Uterus (tissue), 4 donors: ENCODE results near the gene SMIM13. TPM values are rescaled to one million over a fixed set of nuclear protein-coding genes. Genes with fewer than 3 reads are reported as not detected.
"Not testable (repeated sequence)": the region's sequence is repeated elsewhere in the genome, so short reads cannot be mapped to it uniquely, and the experiment has no call there.

ENCODE experiments used
- DNase-seq, 2 donors: peaks; one replicate each; pipeline ENCODE4 v3.0.0-alpha.2; 2019 to 2020
- H3K27ac ChIP-seq, 2 donors: fragments of 200-600 bp; sonication (generic); 1 replicate in 1 of 2; 2 replicates in 1 of 2; pipeline ENCODE4 v1.5.1; 2016 to 2018
- H3K27me3 ChIP-seq, 2 donors: fragments of 200-600 bp; sonication (generic); one replicate each; pipeline ENCODE4 v1.5.1; 2018 to 2019; ENCODE audit warnings: control low read depth in 1 of 2
- H3K36me3 ChIP-seq, 2 donors: fragments of 200-600 bp; sonication (generic); one replicate each; pipeline ENCODE4 v1.5.1; 2019; ENCODE audit warnings: control low read depth in 1 of 2
- H3K4me1 ChIP-seq, 2 donors: fragments of 200-600 bp; sonication (generic); one replicate each; pipeline ENCODE4 v1.5.1; 2018 to 2019; ENCODE audit warnings: control low read depth in 1 of 2
- H3K4me3 ChIP-seq, 2 donors: fragments of 200-600 bp; sonication (generic); 1 replicate in 1 of 2; 2 replicates in 1 of 2; pipeline ENCODE4 v1.5.1; 2018 to 2019; ENCODE audit warnings: mild to moderate bottlenecking in 1 of 2
- H3K9me3 ChIP-seq, 2 donors: fragments of 200-600 bp; sonication (generic); one replicate each; pipeline ENCODE4 v1.5.1; 2019; ENCODE audit warnings: control low read depth in 1 of 2
- CTCF ChIP-seq, 4 experiments: fragments of 200-600 bp in 2 of 4; fragments of 450-650 bp in 2 of 4; sonication (generic) in 2 of 4; IDR thresholded peaks; one replicate each; pipeline ENCODE4 v1.5.1; 2016 to 2019; ENCODE audit warnings: antibody characterized with exemption in 4 of 4, mild to moderate bottlenecking in 2 of 4, moderate library complexity in 1 of 4
- POLR2A ChIP-seq, 2 donors: fragments of 450-650 bp; IDR thresholded peaks; one replicate each; pipeline ENCODE4 v1.6.1; 2016; ENCODE audit warnings: antibody characterized with exemption in 2 of 2, mild to moderate bottlenecking in 1 of 2, moderate library complexity in 1 of 2
- intact Hi-C: fragments of 100-400 bp; cut with DNase I; formaldehyde crosslinking; loops from one replicate; pipeline ENCODE4 v1.15.1; 2023; ENCODE audit warnings: low total_unique reads
- total RNA-seq, 4 donors: library from RNA; depleted of rRNA in 3 of 4; stranded (reverse); fragments of >200 nt in 3 of 4; gene quantifications; one replicate each; pipeline versions ENCODE4 v1.1.0 to v1.2.4, GENCODE V29; 2014 to 2023
- donor health status: DM: yes; HTN: yes; CAD: no.

The SMIM13 gene
- total RNA-seq, 4 donors from 2014 or later: 4.4 to 25.2 (median 11.4) TPM

DNA sequence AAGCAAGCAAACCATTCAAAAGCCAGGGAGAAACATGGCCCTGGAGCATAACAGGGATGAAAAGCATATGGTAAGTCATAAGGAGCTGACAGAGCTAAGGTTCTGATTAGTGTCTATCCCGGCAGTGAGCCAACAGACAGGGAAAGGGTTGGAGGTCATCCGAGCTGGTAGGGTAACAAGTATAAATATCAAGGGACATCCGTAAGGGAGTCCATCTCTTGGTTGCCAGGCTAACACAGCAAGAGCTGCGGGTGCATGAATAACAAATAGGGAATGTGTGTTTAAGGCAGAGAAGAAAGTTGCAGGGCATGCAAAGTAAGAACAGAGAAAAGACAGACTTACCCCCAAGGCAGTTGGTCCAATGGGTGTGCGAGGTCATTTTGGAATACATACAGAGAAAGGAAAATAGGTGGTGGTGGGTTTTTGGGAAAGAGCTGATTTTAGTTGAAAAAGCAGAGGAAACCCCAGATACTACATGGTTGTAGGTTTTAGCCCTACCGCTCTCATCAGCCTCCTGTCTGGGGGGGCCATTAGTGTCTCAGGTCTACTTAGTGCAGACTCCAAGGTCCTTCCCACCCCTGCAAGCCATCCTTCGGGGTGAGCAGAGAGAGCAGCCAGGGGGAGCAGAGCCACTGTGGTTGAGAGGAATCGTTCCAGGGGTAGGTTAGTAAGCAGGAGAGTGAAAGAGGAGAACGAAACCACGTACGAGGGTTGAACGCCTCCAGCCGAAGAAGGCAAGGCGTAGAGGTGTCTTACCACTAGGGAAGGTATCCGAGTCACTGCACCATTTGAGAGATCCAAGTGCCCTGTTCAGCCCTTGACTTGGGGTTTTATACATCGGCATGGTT, 17.5 kb downstream of the SMIM13 start, which contains the start of gene ERVFRD-1:
Gene ERVFRD-1 (minus strand): TSS at position 805 of the 848 bp plus-strand sequence. CDS start 6,415 bp downstream, outside the sequence.
- intact Hi-C loops: no loop called here
- TF ChIP-seq CTCF (IDR thresholded peaks at IDR 0.05) (no peak), POLR2A (IDR thresholded peaks at IDR 0.05) (no peak)
- H3K27ac ChIP-seq: no peak within 1 kb of the TSS
- no peaks in the 10 kb centered on the region for H3K36me3 ChIP-seq
- H3K27me3 ChIP-seq: no peaks in the 10 kb centered on the region
- no peaks in the 10 kb centered on the region for H3K4me1 ChIP-seq
- no peak within 1 kb of the TSS for H3K4me3 ChIP-seq
- H3K9me3 ChIP-seq: no peaks in the 10 kb centered on the region
- DNase-seq: no peak

DNA sequence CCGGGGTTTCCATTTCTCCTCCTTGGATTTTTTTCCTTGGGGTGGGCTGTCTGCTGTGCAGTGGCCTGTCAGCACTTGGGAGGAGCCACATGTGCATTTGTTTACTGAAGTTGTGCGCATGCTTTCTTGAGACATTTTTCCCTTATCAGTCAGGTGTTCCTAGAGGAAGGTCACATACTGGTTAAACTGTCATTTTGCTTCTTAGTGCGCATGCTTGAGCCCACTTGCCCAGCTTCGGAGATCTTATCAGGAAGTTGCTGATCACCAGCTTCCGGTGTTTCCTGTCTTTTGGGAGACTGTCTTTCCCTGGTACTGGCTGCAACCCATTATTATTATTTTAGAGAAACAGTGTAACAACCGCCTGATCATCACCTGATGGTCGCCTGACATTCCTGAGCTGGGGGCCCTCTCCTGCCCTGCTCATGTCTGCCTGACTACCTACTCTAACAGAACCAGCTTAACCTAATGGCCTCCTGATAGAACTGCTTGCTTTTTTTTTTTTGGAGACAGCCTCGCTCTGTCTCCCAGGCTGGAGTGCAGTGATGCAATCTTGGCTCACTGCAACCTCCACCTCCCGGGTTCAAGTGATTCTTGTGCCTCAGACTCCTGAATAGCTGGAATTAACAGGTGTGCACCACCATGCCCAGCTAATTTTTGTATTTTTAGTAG, 18.3 kb downstream of the SMIM13 start:
- H3K4me3 ChIP-seq: no peak overlapping the region
- intact Hi-C loops: no loop called here
- DNase-seq: no peak
- TF ChIP-seq CTCF (IDR thresholded peaks at IDR 0.05) (no peak), POLR2A (IDR thresholded peaks at IDR 0.05) (no peak)
- no peak overlapping the region for H3K27ac ChIP-seq
- H3K9me3 ChIP-seq: no peaks in the 10 kb centered on the region
- H3K36me3 ChIP-seq: no peaks in the 10 kb centered on the region
- no peaks in the 10 kb centered on the region for H3K27me3 ChIP-seq
- no peaks in the 10 kb centered on the region for H3K4me1 ChIP-seq

DNA sequence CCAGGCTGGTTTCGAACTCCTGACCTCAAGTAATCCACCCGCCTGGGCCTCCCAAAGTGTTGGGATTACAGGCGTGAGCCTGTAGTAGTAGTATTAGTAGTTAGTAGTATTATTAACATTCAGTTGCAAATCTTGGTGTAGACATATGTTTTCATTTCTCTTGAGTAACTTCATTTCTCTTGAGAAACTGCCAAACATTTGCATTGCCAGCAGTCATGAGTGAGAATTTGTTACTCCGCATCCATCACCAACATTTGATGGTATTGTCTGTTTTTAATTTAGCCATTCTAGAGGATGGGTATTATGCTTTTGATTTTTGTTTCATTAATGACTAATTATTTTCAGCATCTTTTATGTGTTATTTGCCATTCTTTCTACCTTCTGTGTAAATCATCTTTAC, 19.4 kb downstream of the SMIM13 start:
- intact Hi-C loops: no loop called here
- TF ChIP-seq CTCF (IDR thresholded peaks at IDR 0.05) (no peak), POLR2A (IDR thresholded peaks at IDR 0.05) (no peak)
- Histone ChIP-seq H3K27ac (no peak overlapping the region), H3K9me3 (no peaks in the 10 kb centered on the region), H3K4me3 (no peak overlapping the region), H3K36me3 (no peaks in the 10 kb centered on the region), H3K27me3 (no peaks in the 10 kb centered on the region), H3K4me1 (no peaks in the 10 kb centered on the region)
- no peak for DNase-seq

- H3K9me3 ChIP-seq, H3K4me3 ChIP-seq: not testable (repeated sequence)
Measured at GRCh38 chr6:11115808-11116536, 22.3 kb downstream of the SMIM13 start.

GRCh38 chr6:11120271-11121005, 26.8 kb downstream of the SMIM13 start:
- H3K9me3 ChIP-seq: no peaks in the 10 kb centered on the region
- no peak for DNase-seq
- H3K4me1 ChIP-seq: no peaks in the 10 kb centered on the region
- no peak overlapping the region for H3K27ac ChIP-seq
- no peak for TF ChIP-seq CTCF (IDR thresholded peaks at IDR 0.05)
- TF ChIP-seq POLR2A (IDR thresholded peaks at IDR 0.05): no peak
- no peaks in the 10 kb centered on the region for H3K27me3 ChIP-seq
- no peak overlapping the region for H3K4me3 ChIP-seq
- intact Hi-C loops: no loop called here
- no peaks in the 10 kb centered on the region for H3K36me3 ChIP-seq

More at GRCh38 chr6:11115808-11116536, 22.3 kb downstream of the SMIM13 start:
- DNase-seq, H3K4me1 ChIP-seq, intact Hi-C loops, H3K27ac ChIP-seq, H3K36me3 ChIP-seq, H3K27me3 ChIP-seq: not testable (repeated sequence)
